SKM-1 treated with dmso at 0.1 percent for 144 hours (cell line): ENCODE data around the gene NAA30.
"Not testable (repeated sequence)": the region's sequence is repeated elsewhere in the genome, so short reads cannot be mapped to it uniquely, and the experiment has no call there.

Source experiments
- DNase-seq: peaks from one replicate; lab custom pipeline; 2025; ENCODE audit not compliant: unreplicated experiment; lab: John Stamatoyannopoulos, UW

NAA30 gene

GRCh38 chr14:57390037-57390805 is at the start of gene NAA30:
Gene NAA30 (plus strand): TSS chr14:57390586. CDS start chr14:57390958, 372 bp downstream.
- peak; percentile 72 for DNase-seq

GRCh38 chr14:57343545-57344297 is 46.7 kb upstream of the NAA30 start:
- DNase-seq = not testable (repeated sequence)

- DNase-seq = no peak
Measured at GRCh38 chr14:57345106-57345505, 45.3 kb upstream of the NAA30 start.

- no peak for DNase-seq
Measured at GRCh38 chr14:57346741-57347140, 43.6 kb upstream of the NAA30 start.

- DNase-seq = no peak
Measured at GRCh38 chr14:57352396-57353170, 37.8 kb upstream of the NAA30 start.

GRCh38 chr14:57355081-57355800 is 35.1 kb upstream of the NAA30 start:
- no peak for DNase-seq

- DNase-seq = no peak
Measured at GRCh38 chr14:57362361-57362760, 28.0 kb upstream of the NAA30 start.

GRCh38 chr14:57364659-57365450 is 25.5 kb upstream of the NAA30 start:
- DNase-seq = no peak

- not testable (repeated sequence) for DNase-seq
Measured at GRCh38 chr14:57370187-57370586, 20.2 kb upstream of the NAA30 start.

GRCh38 chr14:57371013-57371412 is 19.4 kb upstream of the NAA30 start:
- no peak for DNase-seq

GRCh38 chr14:57375156-57375555 is 15.2 kb upstream of the NAA30 start:
- DNase-seq = no peak

- no peak for DNase-seq
Measured at GRCh38 chr14:57378661-57379060, 11.7 kb upstream of the NAA30 start.

GRCh38 chr14:57380935-57381334 is 9.5 kb upstream of the NAA30 start:
- DNase-seq = no peak

GRCh38 chr14:57382283-57382682 is 8.1 kb upstream of the NAA30 start:
- DNase-seq = no peak

- no peak for DNase-seq
Measured at GRCh38 chr14:57383125-57383745, 7.2 kb upstream of the NAA30 start.

GRCh38 chr14:57388067-57388466 is 2.3 kb upstream of the NAA30 start:
- no peak for DNase-seq

GRCh38 chr14:57389646-57390036 is 745 bp upstream of the NAA30 start:
- DNase-seq = no peak

GRCh38 chr14:57390806-57391516 is 575 bp downstream of the NAA30 start:
- no peak for DNase-seq
